ENCODE data around the gene POLR3C. TPM values are rescaled to one million over a fixed set of nuclear protein-coding genes. Genes with fewer than 3 reads are reported as not detected.

The POLR3C gene
- total and polyA plus RNA-seq, 2 of the 4 experiments (the other 2 are of a cell fraction) = 47.0 to 94.1 TPM

DNA sequence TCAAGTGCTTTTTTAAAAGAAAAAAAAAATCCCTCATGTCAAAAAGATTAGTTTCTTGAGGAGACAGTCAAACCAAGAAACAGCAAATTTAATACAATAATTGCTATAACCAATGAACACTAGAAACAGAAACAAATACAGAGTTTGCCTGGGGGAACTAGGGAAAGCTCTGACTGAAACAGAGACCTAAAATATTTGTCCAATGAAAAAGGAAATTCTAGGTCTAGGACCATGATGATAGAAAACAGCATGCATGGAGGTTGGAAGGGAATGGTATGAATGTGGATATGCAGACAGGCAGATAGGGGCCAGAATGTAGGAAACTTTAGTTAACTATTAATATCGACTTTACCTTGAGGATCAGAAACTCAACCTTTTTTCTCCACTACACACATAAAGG, 31.5 kb upstream of the POLR3C start:
- Histone ChIP-seq H4K20me1 (ENCODE audit: insufficient read depth, low read length) (peaks cover 12% of the 10 kb centered on the region; the same call in 1 of the 2 replicates), H2BK20ac (ENCODE audit: low read depth, low read length) (no peak overlapping the region), H3K27ac (ENCODE audit: insufficient read depth, low read length) (no peak overlapping the region), H2BK15ac (ENCODE audit: low read depth, low read length) (no peak overlapping the region), H4K5ac (ENCODE audit: low read depth, low read length) (no peak overlapping the region), H3K9me3 (ENCODE audit: control insufficient read depth, insufficient read depth, low read length) (peaks cover 5% of the 10 kb centered on the region), H2AK9ac (replicated peaks; ENCODE audit: low read depth, low read length, poor library complexity) (no peak overlapping the region), H2BK5ac (ENCODE audit: low read depth, low read length, poor library complexity, severe bottlenecking) (no peak overlapping the region), H3K4me1 (ENCODE audit: control insufficient read depth, insufficient read depth, low read length) (no peaks in the 10 kb centered on the region), H3K9me1 (ENCODE audit: insufficient read depth, low read length) (peaks cover 3% of the 10 kb centered on the region; the same call in 1 of the 2 replicates), H2BK120ac (ENCODE audit: low read depth, low read length) (no peak overlapping the region), H3K27me3 (ENCODE audit: control insufficient read depth, insufficient read depth, low read length) (no peaks in the 10 kb centered on the region), H4K8ac (ENCODE audit: low read depth in 2 of 2, low read length in 2 of 2) (no peak overlapping the region), H3K4me2 (ENCODE audit: low read depth, low read length) (no peak overlapping the region), H3K23ac (ENCODE audit: low read depth, low read length) (no peak overlapping the region), H3K56ac (ENCODE audit: extremely low read depth, insufficient read depth, low read length) (no peak overlapping the region), H3K4me3 (ENCODE audit: insufficient read depth, low read depth, low read length) (no peak overlapping the region), H3K14ac (replicated peaks; ENCODE audit: low read depth, low read length) (no peak overlapping the region), H3K9ac (ENCODE audit: low read depth, low read length) (no peak overlapping the region), H2AFZ (replicated peaks; ENCODE audit: low read length, poor library complexity) (no peak overlapping the region), H3K18ac (ENCODE audit: low read depth, low read length) (no peak overlapping the region), H3K36me3 (ENCODE audit: control insufficient read depth, insufficient read depth, low read length) (peaks cover 17% of the 10 kb centered on the region), H3K4ac (ENCODE audit: low read depth, low read length) (no peak overlapping the region), H2AK5ac (ENCODE audit: low read depth, low read length) (no peak overlapping the region), H4K91ac (ENCODE audit: insufficient read depth, low read depth, low read length) (no peak overlapping the region), H3K79me1 (ENCODE audit: low read depth in 1 of 2, low read length in 2 of 2) (peaks cover 22 to 81% of the 10 kb centered on the region in 2 experiments)
- WGBS, 2 experiments (ENCODE audit: extremely low coverage in 2 of 2, insufficient read length in 1 of 2) = no CpG with 5 or more reads among the region's 1 CpG
- no TSS peak for BruUV-seq (replicated peaks)
- ATAC-seq (ENCODE audit: low read depth) (no peak), DNase-seq (no peak)
- ChIA-PET POLR2A (ENCODE audit: unreplicated experiment) (no interaction called here), CTCF (no interaction called here)
- intact Hi-C loops (cut with micrococcal nuclease) (no loop called here), in situ Hi-C loops (cut with MboI; ENCODE audit: low sequenced_read_pairs) (no loop called here), dilution Hi-C loops (cut with HindIII; ENCODE audit: low sequenced_read_pairs, unreplicated experiment) (no loop called here)
- TF ChIP-seq MAFK (IDR thresholded peaks at IDR 0.05; ENCODE audit: low read depth, low read length) (no peak), MXI1 (IDR thresholded peaks at IDR 0.05; ENCODE audit: borderline replicate concordance, low read depth, low read length) (no peak), BHLHE40 (IDR thresholded peaks at IDR 0.05; ENCODE audit: low read depth, low read length) (no peak), FOS (IDR thresholded peaks at IDR 0.05; ENCODE audit: low read depth, low read length) (no peak), NFE2L2 (IDR thresholded peaks at IDR 0.05; ENCODE audit: low read depth, low read length) (no peak), RAD21 (IDR thresholded peaks at IDR 0.05; ENCODE audit: low read length) (no peak), SMC3 (IDR thresholded peaks at IDR 0.05; ENCODE audit: low read depth, low read length) (no peak), CEBPB (IDR thresholded peaks at IDR 0.05; ENCODE audit: low read depth, low read length) (no peak)
- TF ChIP-seq, protein P1, sequence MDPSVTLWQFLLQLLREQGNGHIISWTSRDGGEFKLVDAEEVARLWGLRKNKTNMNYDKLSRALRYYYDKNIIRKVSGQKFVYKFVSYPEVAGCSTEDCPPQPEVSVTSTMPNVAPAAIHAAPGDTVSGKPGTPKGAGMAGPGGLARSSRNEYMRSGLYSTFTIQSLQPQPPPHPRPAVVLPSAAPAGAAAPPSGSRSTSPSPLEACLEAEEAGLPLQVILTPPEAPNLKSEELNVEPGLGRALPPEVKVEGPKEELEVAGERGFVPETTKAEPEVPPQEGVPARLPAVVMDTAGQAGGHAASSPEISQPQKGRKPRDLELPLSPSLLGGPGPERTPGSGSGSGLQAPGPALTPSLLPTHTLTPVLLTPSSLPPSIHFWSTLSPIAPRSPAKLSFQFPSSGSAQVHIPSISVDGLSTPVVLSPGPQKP (IDR thresholded peaks at IDR 0.05; ENCODE audit: borderline replicate concordance, low read depth, low read length) = no peak
